ENCODE measurements around the gene OPCML.

OPCML gene

DNA sequence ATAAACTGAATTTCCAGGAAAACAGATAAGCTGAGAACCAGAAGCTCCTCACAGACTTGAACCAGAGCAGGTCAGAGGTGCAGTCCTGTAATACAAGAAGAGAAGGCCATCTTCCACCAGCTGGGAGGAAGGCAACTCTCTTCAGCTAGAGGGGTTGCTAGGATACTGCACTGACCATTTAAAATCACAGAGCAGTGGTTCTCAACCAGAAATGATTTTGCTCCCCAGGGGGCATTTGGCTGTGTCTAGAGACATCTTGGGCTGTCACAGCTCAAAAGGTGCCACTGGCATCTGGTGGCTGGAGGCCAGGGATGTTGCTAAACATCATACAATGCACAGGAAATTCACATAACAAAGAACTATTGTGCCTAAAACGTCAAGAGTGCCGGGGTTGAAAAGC is 17.2 kb downstream of the OPCML start:
- no peak for ATAC-seq
- TF ChIP-seq TCF4 (CRISPR knock-in tag; IDR thresholded peaks at IDR 0.05; ENCODE audit: borderline replicate concordance): no peak
- TF ChIP-seq RARB (CRISPR knock-in tag; IDR thresholded peaks at IDR 0.05): no peak
- TF ChIP-seq PPARA (CRISPR knock-in tag; IDR thresholded peaks at IDR 0.05; ENCODE audit: borderline replicate concordance): no peak
- TF ChIP-seq BACH2 (CRISPR knock-in tag; IDR thresholded peaks at IDR 0.05; ENCODE audit: borderline replicate concordance): no peak
- no peak for TF ChIP-seq TSHZ2 (CRISPR knock-in tag; IDR thresholded peaks at IDR 0.05)
- no peak for TF ChIP-seq ZC3H10 (CRISPR knock-in tag; IDR thresholded peaks at IDR 0.05)
- no peak for TF ChIP-seq ESRRG (CRISPR knock-in tag; IDR thresholded peaks at IDR 0.05)
- TF ChIP-seq, protein P1, sequence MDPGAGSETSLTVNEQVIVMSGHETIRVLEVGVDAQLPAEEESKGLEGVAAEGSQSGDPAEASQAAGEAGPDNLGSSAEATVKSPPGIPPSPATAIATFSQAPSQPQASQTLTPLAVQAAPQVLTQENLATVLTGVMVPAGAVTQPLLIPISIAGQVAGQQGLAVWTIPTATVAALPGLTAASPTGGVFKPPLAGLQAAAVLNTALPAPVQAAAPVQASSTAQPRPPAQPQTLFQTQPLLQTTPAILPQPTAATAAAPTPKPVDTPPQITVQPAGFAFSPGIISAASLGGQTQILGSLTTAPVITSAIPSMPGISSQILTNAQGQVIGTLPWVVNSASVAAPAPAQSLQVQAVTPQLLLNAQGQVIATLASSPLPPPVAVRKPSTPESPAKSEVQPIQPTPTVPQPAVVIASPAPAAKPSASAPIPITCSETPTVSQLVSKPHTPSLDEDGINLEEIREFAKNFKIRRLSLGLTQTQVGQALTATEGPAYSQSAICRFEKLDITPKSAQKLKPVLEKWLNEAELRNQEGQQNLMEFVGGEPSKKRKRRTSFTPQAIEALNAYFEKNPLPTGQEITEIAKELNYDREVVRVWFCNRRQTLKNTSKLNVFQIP (CRISPR knock-in tag; IDR thresholded peaks at IDR 0.05; ENCODE audit: borderline replicate concordance, low read depth): no peak
- TF ChIP-seq ISL1 (CRISPR knock-in tag; IDR thresholded peaks at IDR 0.05): no peak

GRCh38 chr11:133509924-133510697 is 22.2 kb downstream of the OPCML start:
- no peak for ATAC-seq
- TF ChIP-seq CSRNP3 (CRISPR knock-in tag; IDR thresholded peaks at IDR 0.05): no peak
- no peak for TF ChIP-seq PPARA (CRISPR knock-in tag; IDR thresholded peaks at IDR 0.05; ENCODE audit: borderline replicate concordance)
- no peak for TF ChIP-seq ZFP30 (CRISPR knock-in tag; IDR thresholded peaks at IDR 0.05)
- no peak for TF ChIP-seq CREB5 (CRISPR knock-in tag; IDR thresholded peaks at IDR 0.05; ENCODE audit: low read depth)
- TF ChIP-seq, protein P1 (CRISPR knock-in tag; IDR thresholded peaks at IDR 0.05; ENCODE audit: borderline replicate concordance, low read depth): no peak
- TF ChIP-seq TSHZ2 (CRISPR knock-in tag; IDR thresholded peaks at IDR 0.05): no peak
- no peak for TF ChIP-seq TCF4 (CRISPR knock-in tag; IDR thresholded peaks at IDR 0.05; ENCODE audit: borderline replicate concordance)

DNA sequence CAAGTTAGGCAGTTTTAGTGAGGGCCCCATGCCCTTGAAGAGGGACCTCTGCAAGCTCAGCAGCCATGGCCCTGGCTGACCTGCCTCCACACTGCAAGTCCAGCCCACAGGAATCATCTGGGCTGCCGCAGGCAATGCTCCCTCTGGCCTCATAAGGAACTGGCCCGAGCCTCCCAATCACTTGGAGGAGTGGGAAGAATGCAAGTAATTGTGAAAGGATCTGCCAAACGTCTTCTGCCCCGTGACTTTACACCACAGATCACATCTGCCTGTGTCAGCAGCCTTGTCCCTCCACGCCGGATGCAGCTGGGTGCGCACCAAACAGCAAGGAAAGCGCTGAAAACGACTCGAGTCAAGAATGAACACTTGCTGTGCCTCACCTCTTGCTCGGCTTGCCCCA is 23.8 kb downstream of the OPCML start:
- ATAC-seq: no peak
- no peak for TF ChIP-seq PPARA (CRISPR knock-in tag; IDR thresholded peaks at IDR 0.05; ENCODE audit: borderline replicate concordance)
- TF ChIP-seq, protein P1 (CRISPR knock-in tag; IDR thresholded peaks at IDR 0.05; ENCODE audit: borderline replicate concordance, low read depth): no peak
- TF ChIP-seq ZFP30 (CRISPR knock-in tag; IDR thresholded peaks at IDR 0.05): no peak
- TF ChIP-seq TOX (CRISPR knock-in tag; IDR thresholded peaks at IDR 0.05; ENCODE audit: borderline replicate concordance): no peak
- TF ChIP-seq SNAI2 (CRISPR knock-in tag; IDR thresholded peaks at IDR 0.05): no peak

Measured in SK-N-SH treated with all-trans-retinoic acid at 6 μM for 48 hours (cell line).